ENCODE results near the gene OVCA2.

The OVCA2 gene

GRCh38 chr17:2090804-2091534 is 49.1 kb downstream of the OVCA2 start:
- no peak for DNase-seq

GRCh38 chr17:2092253-2092652 is 50.4 kb downstream of the OVCA2 start:
- DNase-seq: no peak

Data from NCI-H146 (cell line).